GM12801 (cell line): ENCODE results near the gene CD59.

Source experiments
- CTCF ChIP-seq: IDR thresholded peaks from one replicate; pipeline ENCODE4 v1.5.1; 2011; ENCODE audit warnings: control low read depth; ENCODE audit not compliant: insufficient read length; ENCODE audit errors: extremely low read depth

Gene CD59

GRCh38 chr11:33665350-33666106 is 70.7 kb downstream of the CD59 start:
- no peak for TF ChIP-seq CTCF

- TF ChIP-seq CTCF: no peak
Measured at GRCh38 chr11:33664827-33665226, 71.4 kb downstream of the CD59 start.

- TF ChIP-seq CTCF: no peak
Measured at GRCh38 chr11:33664166-33664565, 72.1 kb downstream of the CD59 start.

GRCh38 chr11:33663121-33663520 is 73.1 kb downstream of the CD59 start:
- no peak for TF ChIP-seq CTCF

- no peak for TF ChIP-seq CTCF
Measured at GRCh38 chr11:33660962-33661361, 75.3 kb downstream of the CD59 start.

- no peak for TF ChIP-seq CTCF
Measured at GRCh38 chr11:33659370-33660139, 76.7 kb downstream of the CD59 start.

- TF ChIP-seq CTCF: no peak
Measured at GRCh38 chr11:33658195-33658900, 77.9 kb downstream of the CD59 start.
